G401.6 (cell line): ENCODE data around the gene ZNF22.

Experiments
- FAIRE-seq: peaks from 2 replicates; lab custom pipeline; 2012; peaks lifted over from hg19 to GRCh38; lab: Jason Lieb, UNC

Gene ZNF22

DNA sequence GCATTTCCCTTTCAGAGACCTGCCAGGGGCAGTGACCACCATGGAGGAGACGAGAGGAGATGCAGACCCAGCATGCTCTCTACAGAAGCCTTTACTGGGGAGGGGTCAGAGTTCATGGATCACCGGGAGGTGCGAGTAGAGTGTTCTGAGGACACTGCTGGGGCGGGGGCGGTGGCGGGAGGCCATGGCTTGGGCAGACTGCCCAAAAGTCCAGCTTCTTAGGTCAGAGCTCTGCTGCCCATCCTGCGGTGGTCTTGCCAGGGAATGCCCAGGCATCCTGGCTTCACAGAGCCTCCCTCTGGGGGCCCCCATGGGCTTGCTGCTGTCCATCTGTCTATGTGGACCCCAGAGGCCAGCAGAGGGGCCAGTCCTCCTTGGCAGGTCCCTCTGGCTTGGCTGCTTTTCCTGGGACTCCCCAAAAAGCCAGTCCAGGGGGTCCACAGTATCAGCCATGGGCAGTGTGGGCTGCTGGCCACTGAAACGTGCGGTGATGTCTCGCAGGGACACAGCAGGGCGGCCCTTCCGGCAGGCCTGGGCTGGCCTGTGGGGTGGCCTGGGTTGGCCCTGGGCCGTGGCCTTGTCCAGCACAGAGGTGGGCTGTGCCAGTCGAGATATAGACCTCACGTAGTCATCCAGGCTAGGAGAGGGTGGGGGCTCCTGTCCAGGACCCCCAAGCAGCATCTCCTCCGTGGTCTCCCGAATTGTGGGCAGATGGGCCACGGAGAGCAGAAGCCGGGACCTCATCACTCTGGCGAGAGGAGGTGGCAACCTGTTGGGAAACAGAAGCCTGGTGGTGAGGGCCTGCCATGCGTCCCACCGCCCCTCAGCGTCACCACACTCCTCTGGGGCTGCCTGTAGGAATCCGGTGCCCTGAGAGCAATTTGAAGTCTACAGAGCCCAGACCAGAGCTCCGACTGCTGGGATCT lies 23.2 kb upstream of the ZNF22 start:
- no peak for FAIRE-seq

DNA sequence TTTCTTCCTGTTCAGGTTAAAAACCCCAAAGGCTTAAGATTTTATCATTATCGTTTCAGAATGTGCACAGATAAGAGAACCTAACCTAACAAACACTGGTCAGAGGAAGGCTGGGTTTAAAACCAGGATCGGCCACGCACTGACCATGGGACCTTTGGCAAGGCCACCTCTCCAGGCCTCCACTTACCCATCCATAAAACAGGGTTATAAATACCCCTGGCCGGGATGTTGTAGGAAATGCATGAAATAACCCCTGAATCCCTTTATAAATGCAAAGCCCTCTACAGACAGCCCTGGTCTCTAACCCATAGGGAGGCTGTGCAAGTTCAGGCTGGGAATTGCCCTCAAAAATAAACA lies 22.5 kb upstream of the ZNF22 start:
- no peak for FAIRE-seq

DNA sequence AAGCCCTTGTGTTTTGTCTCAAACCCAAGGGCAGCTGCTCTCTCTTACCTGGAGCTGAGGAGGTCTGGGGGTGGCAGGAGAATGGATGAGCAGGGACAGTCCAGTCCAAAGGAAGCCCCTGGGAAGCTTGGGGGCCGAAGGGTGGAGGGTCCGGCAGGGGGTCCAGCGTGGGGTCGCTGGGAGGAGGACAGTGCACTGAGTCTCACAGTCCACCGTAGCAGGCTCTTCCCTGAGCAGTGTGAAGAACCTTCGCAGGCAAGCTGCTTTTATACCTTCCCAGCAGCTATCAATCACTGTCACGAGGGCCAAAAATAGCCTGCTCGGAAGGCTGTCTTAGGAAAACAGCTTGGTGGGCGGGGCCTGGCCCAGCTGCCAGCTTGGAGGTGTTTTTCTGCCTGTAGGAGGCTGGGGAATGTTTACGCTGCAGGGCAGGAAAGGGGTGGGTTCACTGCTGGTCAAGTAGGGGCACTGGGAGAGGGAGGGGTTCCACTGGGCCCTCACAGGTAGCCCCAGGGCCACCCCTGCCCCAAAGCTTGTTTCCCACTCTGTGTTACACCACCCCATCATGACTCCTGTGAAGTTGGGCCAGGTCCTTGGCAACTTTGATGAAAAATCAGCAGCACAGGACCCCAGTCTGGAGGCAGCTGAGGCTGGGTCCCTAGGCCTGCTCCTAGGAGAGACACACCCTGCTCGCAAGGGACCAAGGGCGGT lies 22.0 kb upstream of the ZNF22 start, which contains the start of gene DEPP1:
TSS of gene DEPP1 (minus strand) at position 240 of the 711 bp plus-strand sequence. CDS start 779 bp downstream, outside the sequence.
- FAIRE-seq = no peak

- no peak for FAIRE-seq
Observed at GRCh38 chr10:44979281-44980191, 21.2 kb upstream of the ZNF22 start.

DNA sequence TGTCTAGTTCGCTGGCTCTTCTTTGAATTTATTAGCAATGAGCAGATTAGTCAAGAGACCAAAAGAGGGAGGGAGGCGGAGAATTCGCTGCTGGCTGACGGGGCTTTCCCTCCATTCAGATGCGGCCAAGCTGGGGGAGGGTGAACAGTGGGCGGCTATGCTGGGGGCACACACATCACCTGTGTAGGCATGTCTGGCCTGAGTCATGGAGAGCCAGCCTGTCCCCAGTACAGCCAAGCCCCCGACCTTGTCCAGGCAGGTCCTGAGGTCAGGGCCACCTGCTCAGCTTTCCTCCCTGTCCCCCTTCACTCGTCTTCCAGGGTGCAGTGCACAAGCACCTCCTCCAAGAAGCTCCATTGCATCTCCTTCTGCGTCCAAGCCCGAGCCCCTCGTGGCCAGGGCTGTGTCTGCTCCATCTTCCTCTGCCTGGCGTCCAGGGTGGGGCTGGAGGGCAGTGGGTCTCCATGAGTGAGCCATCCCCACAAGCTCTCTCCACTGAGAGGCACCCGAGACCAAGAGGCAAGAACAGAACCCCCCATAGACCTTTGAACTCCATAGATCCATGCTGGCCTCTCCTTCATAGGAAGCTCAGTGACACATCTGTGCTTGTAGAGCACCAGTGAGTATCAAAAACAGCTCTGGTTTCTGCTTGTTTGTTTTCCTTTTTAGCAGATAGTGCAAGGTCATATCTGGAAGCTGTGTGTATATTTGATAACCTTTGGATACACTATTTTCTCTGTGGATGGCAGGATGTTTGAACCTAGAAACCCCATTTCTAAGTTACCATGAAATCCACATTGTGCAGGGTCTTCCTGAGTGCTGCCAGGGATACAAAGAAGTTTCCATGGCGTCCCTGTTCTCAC lies 20.2 kb upstream of the ZNF22 start:
- no peak for FAIRE-seq

DNA sequence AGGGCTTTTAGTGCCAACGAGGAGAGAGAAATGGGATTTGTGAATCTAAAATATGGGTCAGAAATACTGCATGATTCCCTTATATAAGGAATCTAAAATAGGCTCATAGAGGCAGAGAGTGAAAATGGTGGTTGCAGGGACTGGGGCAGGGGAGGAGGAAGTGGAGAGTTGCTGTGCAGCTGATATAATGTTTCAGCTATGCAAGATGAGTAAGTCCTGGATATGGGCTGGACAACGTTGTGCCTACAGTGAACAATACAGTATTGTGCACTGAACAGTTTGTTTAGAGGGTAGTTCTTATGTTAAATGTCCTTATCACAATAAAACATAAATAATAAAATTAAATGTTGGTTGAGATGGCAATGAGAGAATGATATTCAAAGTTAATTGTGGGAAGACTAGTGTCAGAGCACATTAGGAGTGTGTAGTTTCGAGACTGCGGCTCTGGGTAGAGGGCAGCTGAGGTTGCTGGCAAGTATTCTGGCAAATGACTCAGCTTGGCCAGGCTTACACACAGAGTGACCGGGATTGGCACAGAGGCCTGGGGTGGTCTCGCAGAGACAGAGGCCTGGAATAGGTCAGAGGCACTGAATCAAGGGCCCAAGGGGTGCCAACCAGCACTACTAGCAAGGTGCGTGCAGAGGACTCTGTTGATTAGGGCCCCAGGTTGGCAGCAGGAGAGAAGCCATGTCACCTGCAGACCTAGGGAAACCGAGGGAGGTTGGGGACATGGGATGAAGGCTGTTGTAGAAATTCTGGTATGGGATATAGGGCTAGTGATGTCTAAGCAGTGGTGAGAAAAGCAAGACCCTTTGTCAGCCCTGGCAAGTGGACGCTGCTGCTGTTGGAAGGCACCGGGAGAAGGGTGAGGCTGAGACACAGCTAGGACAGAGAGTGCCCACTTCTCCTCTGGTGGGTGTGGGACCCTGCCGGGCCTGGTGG lies 19.3 kb upstream of the ZNF22 start:
- FAIRE-seq = no peak

DNA sequence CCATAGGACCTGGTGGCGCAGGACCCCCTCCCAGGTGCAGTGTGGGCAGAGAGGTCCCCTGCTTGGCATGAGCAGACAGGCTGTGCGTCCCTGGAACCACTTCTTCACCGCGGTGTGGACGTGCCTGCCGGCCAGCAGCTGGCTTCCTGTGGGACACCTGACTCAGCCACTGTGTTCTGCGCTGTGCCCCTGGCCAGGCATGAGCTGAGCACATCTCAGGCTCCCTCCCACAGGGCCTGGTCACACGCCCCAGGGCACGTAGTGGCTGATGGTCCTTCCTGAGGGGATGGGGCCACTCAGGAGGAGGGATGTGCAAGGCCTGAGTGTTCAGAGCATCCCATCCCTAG lies 18.6 kb upstream of the ZNF22 start:
- no peak for FAIRE-seq

- no peak for FAIRE-seq
Observed at GRCh38 chr10:44982496-44982895, 18.2 kb upstream of the ZNF22 start.

- no peak for FAIRE-seq
Observed at GRCh38 chr10:44983066-44983894, 17.4 kb upstream of the ZNF22 start.

- no peak for FAIRE-seq
Observed at GRCh38 chr10:44983895-44984278, 16.8 kb upstream of the ZNF22 start.

- FAIRE-seq = no peak
Observed at GRCh38 chr10:44984671-44985101, 16.0 kb upstream of the ZNF22 start.

- FAIRE-seq = no peak
Observed at GRCh38 chr10:44985175-44985681, 15.5 kb upstream of the ZNF22 start.

- FAIRE-seq = no peak
Observed at GRCh38 chr10:44986179-44986578, 14.5 kb upstream of the ZNF22 start.

GRCh38 chr10:44986670-44987069 lies 14.1 kb upstream of the ZNF22 start:
- FAIRE-seq = no peak

DNA sequence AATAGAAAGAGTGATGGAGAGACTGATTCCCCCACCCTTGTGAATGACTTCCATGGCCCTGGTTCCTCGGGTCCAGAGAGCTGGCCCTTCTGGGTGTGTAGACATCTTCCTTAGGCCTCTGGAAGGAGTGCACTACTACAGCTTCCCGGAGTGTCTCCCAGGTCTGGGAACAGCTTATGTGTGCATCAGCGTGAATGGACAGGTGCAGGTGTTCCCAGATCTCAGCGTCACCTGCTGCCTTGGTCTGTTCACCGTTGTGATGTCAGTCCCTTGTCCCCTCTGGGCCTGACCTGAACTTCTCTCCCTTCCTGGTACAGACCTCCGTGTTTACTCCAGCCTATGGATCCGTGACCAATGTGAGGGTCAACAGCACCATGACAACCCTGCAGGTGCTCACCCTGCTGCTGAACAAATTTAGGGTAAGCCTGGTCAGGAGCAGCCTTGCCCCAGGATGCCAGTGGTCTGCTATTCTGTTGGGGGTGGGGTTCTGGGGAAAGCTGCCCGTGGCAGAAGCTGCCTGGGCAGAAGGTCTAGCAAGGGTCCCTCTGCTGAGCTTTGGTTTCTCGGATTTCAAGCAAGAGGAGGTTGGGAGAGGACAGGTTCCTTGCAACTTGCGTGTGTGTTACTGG lies 11.7 kb upstream of the ZNF22 start:
- FAIRE-seq = no peak

DNA sequence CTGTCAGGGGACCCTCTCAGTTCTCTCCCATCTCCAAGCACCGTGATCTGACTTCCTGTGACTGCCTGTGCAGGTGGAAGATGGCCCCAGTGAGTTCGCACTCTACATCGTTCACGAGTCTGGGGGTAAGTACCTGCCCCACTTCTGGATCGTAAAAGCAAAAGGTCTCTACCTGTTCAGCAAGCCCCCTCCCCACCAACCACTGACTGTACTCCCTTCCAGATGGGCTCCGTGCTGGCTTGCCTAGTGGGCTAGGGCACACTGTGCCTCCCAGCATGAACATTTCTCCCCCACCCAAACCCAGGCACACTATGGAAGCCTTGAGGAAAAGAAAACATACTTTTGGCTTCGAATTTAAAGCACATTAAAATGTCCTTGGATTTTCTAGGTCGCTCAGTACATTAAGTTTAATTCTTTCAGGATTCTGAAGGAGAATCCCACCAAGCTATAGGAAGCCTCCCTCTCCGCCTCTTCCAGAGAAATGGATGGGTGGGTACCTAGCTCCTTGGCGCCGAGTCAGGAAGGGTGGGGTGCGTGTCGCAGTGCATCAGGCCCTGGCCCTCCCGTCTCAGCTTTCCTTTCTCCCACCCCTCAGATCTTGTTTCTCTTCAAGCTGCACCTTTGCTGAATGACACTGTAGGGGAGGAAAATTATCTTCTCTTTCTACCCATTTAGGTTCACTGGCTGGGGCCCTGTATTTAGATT lies 11.0 kb upstream of the ZNF22 start:
- no peak for FAIRE-seq

DNA sequence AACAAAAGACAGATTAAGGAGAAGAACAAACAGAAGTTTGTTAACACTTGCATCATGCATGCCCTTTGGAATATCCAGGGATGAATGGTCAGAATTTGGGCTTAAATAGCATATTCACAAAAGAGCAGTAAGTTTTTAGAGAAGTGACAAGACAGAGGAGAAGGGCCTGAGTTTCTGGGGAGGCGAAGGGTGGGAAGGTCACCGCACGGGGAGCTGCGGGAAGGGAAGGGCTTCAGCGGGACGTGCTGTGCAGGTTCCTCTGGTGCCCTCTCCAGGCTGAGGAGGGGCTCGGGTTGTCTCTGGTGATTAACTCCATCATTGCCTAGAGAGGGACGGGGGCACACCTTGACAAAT lies 10.4 kb upstream of the ZNF22 start:
- FAIRE-seq = no peak

- no peak for FAIRE-seq
Observed at GRCh38 chr10:44990965-44991364, 9.8 kb upstream of the ZNF22 start.
